ENCODE results near the gene PNPLA7.

DNA sequence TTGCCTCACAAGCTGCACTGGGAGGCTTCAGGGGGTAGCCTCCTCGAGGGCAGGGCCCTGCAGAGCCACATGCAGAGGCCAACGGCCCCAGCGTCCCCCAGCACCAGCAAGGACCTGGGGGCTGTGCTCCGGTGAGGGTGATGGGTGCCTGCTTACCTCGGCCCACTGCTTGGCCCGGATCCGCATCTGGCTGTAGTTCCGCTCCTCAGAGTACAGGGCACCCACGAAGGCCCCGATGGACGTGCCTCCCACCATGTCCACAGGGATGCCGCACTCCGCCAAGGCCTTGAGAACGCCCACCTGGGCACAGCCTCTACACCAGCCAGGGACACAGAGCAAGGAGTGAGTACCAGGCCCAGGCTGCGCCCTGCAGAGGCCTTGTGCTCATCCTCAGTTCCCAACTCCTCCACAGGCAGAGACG lies 83.0 kb downstream of the PNPLA7 start:
- TF ChIP-seq POLR2A (IDR thresholded peaks at IDR 0.05) (no peak), POLR2AphosphoS5 (IDR thresholded peaks at IDR 0.05) (no peak)
